Hematopoietic multipotent progenitor cell treated with erythropoietin and hydrocortisone succinate and interleukin-3 and kit ligand, for 6 days (in vitro differentiated cells): ENCODE results near the gene GZMH.
"Not testable (repeated sequence)": the region's sequence is repeated elsewhere in the genome, so short reads cannot be mapped to it uniquely, and the experiment has no call there.

Experiments used
- DNase-seq: peaks from one replicate; pipeline ENCODE4 v3.0.0-alpha.2; 2015

GZMH gene

GRCh38 chr14:24595073-24595808 is 14.2 kb downstream of the GZMH start:
- no peak for DNase-seq

- not testable (repeated sequence) for DNase-seq
Measured at GRCh38 chr14:24591004-24591403, 18.5 kb downstream of the GZMH start.

DNA sequence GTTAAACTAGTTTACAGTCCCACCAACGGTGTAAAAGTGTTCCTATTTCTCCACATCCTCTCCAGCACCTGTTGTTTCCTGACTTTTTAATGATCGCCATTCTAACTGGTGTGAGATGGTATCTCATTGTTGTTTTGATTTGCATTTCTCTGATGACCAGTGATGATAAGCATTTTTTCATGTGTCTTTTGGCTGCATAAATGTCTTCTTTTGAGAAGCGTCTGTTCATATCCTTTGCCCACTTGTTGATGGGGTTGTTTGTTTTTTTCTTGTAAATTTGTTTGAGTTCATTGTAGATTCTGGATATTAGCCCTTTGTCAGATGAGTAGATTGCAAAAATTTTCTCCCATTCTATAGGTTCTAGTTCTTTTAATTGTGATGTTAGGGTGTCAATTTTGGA is 25.1 kb downstream of the GZMH start:
- not testable (repeated sequence) for DNase-seq

DNA sequence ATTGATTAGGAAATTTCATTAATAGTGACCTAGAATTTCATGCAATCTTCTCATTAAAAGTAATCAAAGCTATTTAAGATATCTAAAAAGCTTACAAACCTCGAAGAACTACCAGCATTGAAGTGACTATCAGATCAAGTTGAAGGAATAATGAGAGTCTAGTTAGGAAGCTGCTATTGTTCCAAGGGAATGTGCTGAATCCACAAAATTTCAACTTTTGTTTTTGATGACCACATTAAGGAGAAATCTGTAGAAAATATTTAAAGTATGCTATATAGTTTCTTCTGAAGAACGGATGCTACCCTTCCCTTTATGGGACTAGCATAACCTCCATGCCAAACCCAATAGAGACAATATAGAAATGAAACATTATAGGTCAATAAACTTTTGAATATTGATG is 30.9 kb downstream of the GZMH start:
- DNase-seq = no peak

DNA sequence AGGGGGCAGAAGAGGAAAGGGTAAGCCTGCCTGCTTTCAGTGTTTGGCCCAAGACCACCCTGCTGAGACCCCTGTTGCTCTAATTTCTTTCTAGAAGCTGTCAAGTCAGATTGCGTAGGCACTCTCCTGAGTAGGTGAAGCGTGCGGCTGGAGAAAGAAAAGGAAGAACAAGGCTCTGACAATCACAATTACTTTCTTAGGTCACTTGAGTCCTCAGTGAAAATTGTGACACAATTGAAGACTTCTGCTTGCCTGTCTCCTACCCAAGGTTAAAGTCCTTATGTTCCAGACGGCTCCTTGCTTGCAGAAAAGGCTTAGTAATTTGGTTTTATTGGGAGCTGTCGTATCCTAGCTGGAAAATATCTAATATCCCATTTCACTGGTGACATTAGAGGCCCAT is 32.7 kb downstream of the GZMH start:
- peak; percentile 9 for DNase-seq

DNA sequence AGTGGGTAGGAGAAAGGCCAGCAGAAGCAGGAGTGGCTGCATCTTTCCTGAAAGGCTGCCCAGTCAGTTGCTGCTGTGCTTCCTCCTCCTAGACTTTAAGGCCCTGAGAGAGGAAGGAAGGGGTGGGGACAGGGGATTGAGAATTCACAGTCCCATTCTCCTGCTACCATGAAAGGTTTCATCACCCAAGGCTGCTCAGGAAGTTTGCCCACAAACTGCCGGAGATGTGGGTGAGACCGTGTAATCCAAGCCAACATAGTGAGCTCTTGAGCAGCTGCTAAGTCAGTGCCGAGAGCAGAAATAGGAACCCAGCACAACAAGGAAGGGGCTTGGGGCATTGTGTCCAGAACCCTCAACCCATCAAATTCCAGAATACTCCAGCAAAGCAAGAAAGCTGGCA is 33.3 kb downstream of the GZMH start, which contains the start of gene CTSG:
Gene CTSG (minus strand): TSS at position 69 of the 400 bp plus-strand sequence. CDS start 27 bp downstream, at position 42.
- peak; percentile 70 for DNase-seq

DNA sequence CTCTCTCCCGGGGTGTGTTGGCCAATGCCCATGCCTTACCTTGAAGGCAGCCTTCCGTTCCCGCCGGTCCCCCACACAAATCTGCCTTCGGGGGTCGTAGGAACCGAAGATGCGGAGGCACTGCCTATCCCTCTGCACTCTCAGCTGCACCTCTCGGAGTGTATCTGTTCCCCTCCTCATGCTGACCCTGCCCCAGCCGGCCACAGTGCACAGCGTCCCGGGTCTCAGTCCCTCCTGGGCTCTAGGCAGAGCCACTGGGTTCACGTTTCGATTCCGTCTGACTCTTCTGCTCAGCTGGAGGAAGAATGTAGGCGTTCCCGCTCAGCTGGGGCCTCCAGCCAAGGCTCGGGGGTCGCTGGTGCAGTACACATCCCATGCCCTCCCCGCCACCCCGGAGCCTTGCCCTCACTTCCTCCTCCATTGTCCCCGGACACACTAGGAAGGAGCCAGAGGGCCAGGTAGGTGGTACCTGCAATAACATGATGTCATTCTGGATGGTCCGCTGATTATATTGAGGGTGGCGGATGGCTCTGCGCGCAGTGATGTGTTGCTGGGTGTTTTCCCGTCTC is 35.2 kb downstream of the GZMH start:
- no peak for DNase-seq

GRCh38 chr14:24566318-24566717 is 43.2 kb downstream of the GZMH start:
- peak; percentile 8 for DNase-seq

- DNase-seq = peak; percentile 44
Measured at GRCh38 chr14:24565766-24566165, 43.7 kb downstream of the GZMH start.

DNA sequence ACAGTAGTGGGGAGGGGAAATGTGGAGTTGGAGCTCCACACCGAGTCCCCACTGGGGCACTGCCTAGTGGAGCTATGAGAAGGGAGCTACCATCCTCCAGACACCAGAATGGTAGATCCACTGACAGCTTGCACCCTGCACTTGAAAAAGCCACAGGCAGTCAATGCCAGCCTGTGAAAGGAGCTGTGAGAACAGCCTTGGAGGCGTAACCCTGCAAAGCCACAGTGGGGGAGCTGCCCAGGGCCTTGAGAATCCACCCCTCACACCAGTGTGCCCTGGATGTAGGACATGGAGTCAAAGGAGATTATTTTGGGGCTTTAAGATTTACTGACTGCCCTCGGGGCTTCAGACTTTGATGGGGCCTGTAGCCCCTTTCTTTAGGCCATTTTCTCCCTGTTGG is 46.0 kb downstream of the GZMH start:
- DNase-seq = no peak

DNA sequence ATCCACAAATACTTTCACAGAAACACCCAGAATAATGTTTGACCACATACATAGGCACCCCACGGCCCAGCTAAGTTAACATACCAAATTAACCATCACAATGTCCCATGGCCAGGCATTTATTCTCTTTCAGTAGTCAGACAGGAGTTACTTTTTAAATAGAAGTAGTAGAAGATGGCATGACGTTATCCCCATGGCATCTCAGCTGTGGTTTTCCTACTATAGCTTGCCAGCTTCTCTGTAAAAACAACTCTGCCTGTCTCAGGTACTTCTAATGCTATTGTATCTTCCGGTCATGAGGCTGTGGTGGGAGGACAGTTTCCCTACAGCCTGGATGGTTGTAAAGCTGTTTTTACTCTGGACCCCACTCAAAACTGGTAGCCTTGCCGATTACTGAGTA is 52.7 kb downstream of the GZMH start:
- no peak for DNase-seq
